NCI-H1105 (cell line): ENCODE measurements around the gene UQCC2.

Experiments used
- DNase-seq: peaks from one replicate; lab custom pipeline; 2025; lab: John Stamatoyannopoulos, UW

UQCC2 gene

GRCh38 chr6:33705955-33706725, 5.4 kb downstream of the UQCC2 start:
- DNase-seq, result no peak

- no peak for DNase-seq
Observed at GRCh38 chr6:33705268-33705885, 6.1 kb downstream of the UQCC2 start.

- no peak for DNase-seq
Observed at GRCh38 chr6:33704215-33705066, 7.1 kb downstream of the UQCC2 start.

- peak; percentile 17 for DNase-seq
Observed at GRCh38 chr6:33702345-33702977, 9.0 kb downstream of the UQCC2 start.

GRCh38 chr6:33700391-33701050, 11.0 kb downstream of the UQCC2 start:
- no peak for DNase-seq

GRCh38 chr6:33699739-33700138, 11.8 kb downstream of the UQCC2 start:
- DNase-seq, result no peak

- DNase-seq, result no peak
Observed at GRCh38 chr6:33699131-33699530, 12.4 kb downstream of the UQCC2 start.

GRCh38 chr6:33698494-33698893, 13.0 kb downstream of the UQCC2 start:
- DNase-seq, result no peak

- DNase-seq, result no peak
Observed at GRCh38 chr6:33697845-33698244, 13.7 kb downstream of the UQCC2 start.

GRCh38 chr6:33696548-33697518, 14.7 kb downstream of the UQCC2 start:
- DNase-seq, result peak; percentile 86

- DNase-seq, result no peak
Observed at GRCh38 chr6:33696076-33696475, 15.4 kb downstream of the UQCC2 start.

GRCh38 chr6:33695451-33695887, 16.0 kb downstream of the UQCC2 start:
- peak; percentile 91 for DNase-seq

- DNase-seq, result no peak
Observed at GRCh38 chr6:33694977-33695376, 16.5 kb downstream of the UQCC2 start.

GRCh38 chr6:33694401-33694931, 17.0 kb downstream of the UQCC2 start:
- no peak for DNase-seq

GRCh38 chr6:33693186-33694105, 18.1 kb downstream of the UQCC2 start:
- no peak for DNase-seq

GRCh38 chr6:33692760-33693158, 18.7 kb downstream of the UQCC2 start:
- no peak for DNase-seq

- no peak for DNase-seq
Observed at GRCh38 chr6:33692078-33692759, 19.3 kb downstream of the UQCC2 start.

GRCh38 chr6:33691456-33692077, 19.9 kb downstream of the UQCC2 start:
- DNase-seq, result no peak
